ENCODE results near the gene C8G.

The C8G gene

GRCh38 chr9:136970361-136970760 lies 25.3 kb downstream of the C8G start:
- no peak for DNase-seq

- no peak for DNase-seq
These were observed 26.7 kb downstream of the C8G start for GRCh38 chr9:136971746-136972145.

- no peak for DNase-seq
These were observed 27.3 kb downstream of the C8G start for GRCh38 chr9:136972335-136972734.

GRCh38 chr9:136972743-136973142 lies 27.7 kb downstream of the C8G start:
- no peak for DNase-seq

GRCh38 chr9:136973618-136974617 lies 28.9 kb downstream of the C8G start:
- no peak for DNase-seq

- no peak for DNase-seq
These were observed 29.9 kb downstream of the C8G start for GRCh38 chr9:136974817-136975535.

GRCh38 chr9:136975644-136976043 lies 30.6 kb downstream of the C8G start:
- DNase-seq = peak; percentile 40

- no peak for DNase-seq
These were observed 32.2 kb downstream of the C8G start, which contains the start of gene PTGDS for GRCh38 chr9:136977223-136977622. Gene PTGDS (plus strand): TSS chr9:136977504. CDS start chr9:136977579, 75 bp downstream.

- DNase-seq = no peak
These were observed 32.6 kb downstream of the C8G start for GRCh38 chr9:136977649-136978072.

GRCh38 chr9:136978073-136978864 lies 33.2 kb downstream of the C8G start:
- peak; percentile 77 for DNase-seq

- no peak for DNase-seq
These were observed 34.0 kb downstream of the C8G start for GRCh38 chr9:136978865-136979544.

GRCh38 chr9:136979769-136980587 lies 34.9 kb downstream of the C8G start:
- DNase-seq = no peak

- DNase-seq = no peak
These were observed 35.8 kb downstream of the C8G start for GRCh38 chr9:136980669-136981478.

- no peak for DNase-seq
These were observed 36.7 kb downstream of the C8G start for GRCh38 chr9:136981588-136982231.

- no peak for DNase-seq
These were observed 37.4 kb downstream of the C8G start, which contains the start of gene LCNL1 for GRCh38 chr9:136982232-136983051. Gene LCNL1 (plus strand): TSS chr9:136982993. CDS start chr9:136983587, 594 bp downstream.

GRCh38 chr9:136983167-136983566 lies 38.1 kb downstream of the C8G start:
- no peak for DNase-seq

- DNase-seq = no peak
These were observed 38.7 kb downstream of the C8G start for GRCh38 chr9:136983656-136984314.

- no peak for DNase-seq
These were observed 39.5 kb downstream of the C8G start for GRCh38 chr9:136984464-136985026.
